Psoas muscle (tissue), 8 donors: ENCODE results near the gene ESYT1. TPM values are rescaled to one million over a fixed set of nuclear protein-coding genes. Genes with fewer than 3 reads are reported as not detected.
A peak's percentile ranks its signal among the peaks of the same experiment; 100 is the strongest.

ENCODE experiments used
- ATAC-seq, 4 donors: fragments of 200-7000 bp; cut with Tn5 transposase; one replicate each; pipeline ENCODE4 v1.9.1; 2020; ENCODE audit warnings: moderate library complexity in 3 of 4, mild to moderate bottlenecking in 2 of 4
- DNase-seq, 2 donors: peaks; one replicate each; pipeline ENCODE4 v3.0.0-alpha.2; 2020
- H3K27ac ChIP-seq: fragments of 200-600 bp; one replicate; pipeline ENCODE4 v1.8.0; 2022
- H3K27me3 ChIP-seq, 3 donors: fragments of 200-600 bp in 1 of 3; one replicate each; pipeline versions ENCODE4 v1.6.1 to v1.8.0; 2013 to 2022; ENCODE audit warnings: low read length in 2 of 3, mild to moderate bottlenecking in 2 of 3, moderate library complexity in 1 of 3; ENCODE audit not compliant: insufficient read depth in 3 of 3
- H3K36me3 ChIP-seq, 2 donors: fragments of 200-600 bp in 1 of 2; one replicate each; pipeline versions ENCODE4 v1.6.1 to v1.8.0; 2013 to 2022; ENCODE audit warnings: low read depth in 1 of 2, mild to moderate bottlenecking in 1 of 2, moderate library complexity in 1 of 2; ENCODE audit not compliant: insufficient read depth in 1 of 2
- H3K4me1 ChIP-seq: fragments of 200-600 bp; one replicate; pipeline ENCODE4 v1.8.0; 2022
- H3K4me3 ChIP-seq: fragments of 200-600 bp; one replicate; pipeline ENCODE4 v1.8.0; 2022; ENCODE audit warnings: mild to moderate bottlenecking
- H3K9me3 ChIP-seq: fragments of 200-600 bp; one replicate; pipeline ENCODE4 v1.8.0; 2022
- CTCF ChIP-seq: fragments of 200-600 bp; IDR thresholded peaks from one replicate; pipeline ENCODE4 v1.8.0; 2022; ENCODE audit warnings: antibody characterized with exemption
- WGBS, 3 donors: extraction: QIAGEN DNeasy Blood & Tissue Kit; methylation state at CpG; one replicate each; pipeline versions ENCODE4 v1.1.6 to v1.1.7; 2013; 5-methylcytosine and 5-hydroxymethylcytosine counted together
- intact Hi-C, 2 donors: fragments of 100-400 bp; cut with DNase I; formaldehyde crosslinking; loops; one replicate each; pipeline versions ENCODE4 v1.11.0 to v1.14.2; 2022
- polyA plus RNA-seq, 3 donors: library from polyadenylated mRNA; stranded (reverse); fragments of 200-250 nt; gene quantifications; one replicate each; pipeline ENCODE4 v1.2.3, GENCODE V29; 2013
- total RNA-seq, 4 donors: library from RNA; stranded (reverse); fragmentation: NEBNext Ultra II Directional in 2 of 4; extraction: Animal tissue kit (Norgen Biotek cat#: 25700) in 2 of 4; gene quantifications; one replicate each; pipeline versions ENCODE4 v1.2.1 to v1.2.4, GENCODE V29; 2021 to 2023
- donor health status: healthy with polysubstance abuse.
- donor health status: DM: no; HTN: no; CAD: no; lungs with moderate emphysema.
- donor health status: Bipolar disorder and iron deficiency.
- donor health status: healthy.
- donor health status: DM: yes; HTN: yes; CAD: no.
- donor health status: DM: no; HTN: no; CAD: no.
- donor health status: DM: no; HTN: no; CAD: no.
- donor health status: DM: yes; HTN: yes; CAD: no.

Gene ESYT1
- total and polyA plus RNA-seq, 7 donors = 20.2 to 57.4 (median 40.6) TPM

GRCh38 chr12:56152132-56152755, 24.2 kb downstream of the ESYT1 start, which contains the start of gene MYL6B:
MYL6B (plus strand) TSS chr12:56152587; CDS start chr12:56153919, 1,332 bp downstream.
- Histone ChIP-seq H3K27ac (peak within 1 kb of the TSS; percentile 90), H3K9me3 (no peaks in the 10 kb centered on the region), H3K27me3 (no peaks in the 10 kb centered on the region), H3K4me3 (peak within 1 kb of the TSS; percentile 75), H3K36me3 (peaks cover 0 to 12% of the 10 kb centered on the region in 2 donors), H3K4me1 (peaks cover 25% of the 10 kb centered on the region)
- ATAC-seq = peak; percentile 94 to 97 (median 96)
- WGBS, 3 donors = 0% methylated on average over 36 to 37 of the region's 37 CpGs
- intact Hi-C loops = loop anchor here in 1 of 2 donors (2.0 kb wide), 1 partner anchor 37 kb away; the partner anchor contains the start of gene SMARCC2
- DNase-seq = peak; percentile 96 to 97
- TF ChIP-seq CTCF = no peak

- no peaks in the 10 kb centered on the region for H3K9me3 ChIP-seq
- H3K27ac ChIP-seq = peak overlapping the region; percentile 90
- intact Hi-C loops = loop anchor here in 1 of 2 donors (2.0 kb wide), 1 partner anchor 36 kb away; the partner anchor contains the start of gene SMARCC2
- peaks cover 25% of the 10 kb centered on the region for H3K4me1 ChIP-seq
- peak overlapping the region; percentile 75 for H3K4me3 ChIP-seq
- no peak for TF ChIP-seq CTCF
- 4 to 11% (median 7%) methylated on average over 8 of the region's 8 CpGs for WGBS, 3 donors
- DNase-seq (no peak), ATAC-seq (no peak)
- no peaks in the 10 kb centered on the region for H3K27me3 ChIP-seq
- H3K36me3 ChIP-seq = peaks cover 0 to 12% of the 10 kb centered on the region in 2 donors
These were observed 24.9 kb downstream of the ESYT1 start for GRCh38 chr12:56152756-56153677.

GRCh38 chr12:56153678-56154065, 25.6 kb downstream of the ESYT1 start:
- 46 to 50% (median 50%) methylated on average over 5 of the region's 5 CpGs for WGBS, 3 donors
- no peak for DNase-seq
- TF ChIP-seq CTCF = no peak
- ATAC-seq = no peak
- Histone ChIP-seq H3K4me3 (peak overlapping the region; percentile 75), H3K4me1 (peaks cover 25% of the 10 kb centered on the region), H3K27me3 (no peaks in the 10 kb centered on the region), H3K27ac (peak overlapping the region; percentile 90), H3K9me3 (no peaks in the 10 kb centered on the region), H3K36me3 (peaks cover 0 to 12% of the 10 kb centered on the region in 2 donors)
- intact Hi-C loops = loop anchor here in 1 of 2 donors (2.0 kb wide), 1 partner anchor 35 kb away; the partner anchor contains the start of gene SMARCC2

- TF ChIP-seq CTCF = no peak
- ATAC-seq (peak in 1 of 4 donors; percentile 21), DNase-seq (no peak)
- H3K9me3 ChIP-seq = no peaks in the 10 kb centered on the region
- H3K4me3 ChIP-seq = peak overlapping the region; percentile 75
- peaks cover 25% of the 10 kb centered on the region for H3K4me1 ChIP-seq
- WGBS, 3 donors = 45 to 71% (median 69%) methylated on average over 1 of the region's 1 CpG
- peaks cover under 1 to 9% of the 10 kb centered on the region in 2 donors for H3K36me3 ChIP-seq
- no peaks in the 10 kb centered on the region for H3K27me3 ChIP-seq
- intact Hi-C loops = no loop called here
- H3K27ac ChIP-seq = peak overlapping the region; percentile 90
These were observed 26.2 kb downstream of the ESYT1 start for GRCh38 chr12:56154246-56154771.
